ENCODE measurements around the gene GFRA1. TPM values are rescaled to one million over a fixed set of nuclear protein-coding genes. Genes with fewer than 3 reads are reported as not detected.

The GFRA1 gene
- total and polyA plus RNA-seq, 2 of the 8 experiments (the other 6 are each of a cell fraction or from before 2014, with no cell fraction given) = 1.1 to 2.0 TPM

GRCh38 chr10:116067825-116068224 lies 205.2 kb downstream of the GFRA1 start:
- Histone ChIP-seq H3K36me3 (ENCODE audit: control insufficient read depth in 2 of 4, insufficient read depth in 4 of 4, low read length in 3 of 4) (no peaks in the 10 kb centered on the region), H3K9me3 (ENCODE audit: insufficient read depth in 2 of 2, low read depth in 1 of 2, low read length in 1 of 2) (no peaks in the 10 kb centered on the region), H3K79me2 (ENCODE audit: control insufficient read depth in 1 of 2, insufficient read depth in 2 of 2, low read length in 2 of 2) (no peaks in the 10 kb centered on the region), H2BK5ac (ENCODE audit: low read depth, low read length) (no peak overlapping the region), H3K4me3 (ENCODE audit: extremely low read depth in 1 of 4, insufficient read depth in 2 of 4, low read depth in 3 of 4, low read length in 4 of 4) (no peak overlapping the region), H3K4ac (replicated peaks; ENCODE audit: insufficient read length, low read depth, low read length) (no peak overlapping the region), H3K79me1 (ENCODE audit: low read depth, low read length) (no peaks in the 10 kb centered on the region), H4K8ac (ENCODE audit: extremely low read depth, insufficient read depth, low read length) (no peak overlapping the region), H4K20me1 (replicated peaks in 1 of 2; ENCODE audit: control insufficient read depth in 1 of 2, insufficient read depth in 2 of 2, low read length in 2 of 2) (no peaks in the 10 kb centered on the region), H3K4me2 (ENCODE audit: insufficient read depth in 1 of 2, low read depth in 2 of 2, low read length in 2 of 2) (no peak overlapping the region), H3K4me1 (replicated peaks in 1 of 4; ENCODE audit: control insufficient read depth in 3 of 4, insufficient read depth in 4 of 4, low read length in 3 of 4) (peaks cover 2 to 6% (median 6%) of the 10 kb centered on the region in 4 experiments; a peak in 6 of 7 replicates), H3K27me3 (replicated peaks in 1 of 4; ENCODE audit: control insufficient read depth in 3 of 4, extremely low read depth in 1 of 4, insufficient read depth in 3 of 4, low read length in 3 of 4) (no peaks in the 10 kb centered on the region), H3K23ac (ENCODE audit: insufficient read length) (no peak overlapping the region), H3K23me2 (ENCODE audit: low read depth, low read length) (no peaks in the 10 kb centered on the region), H3K18ac (ENCODE audit: extremely low read depth, low read length) (no peak overlapping the region), H2BK12ac (ENCODE audit: low read depth, low read length) (no peak overlapping the region), H2BK15ac (ENCODE audit: low read length) (no peak overlapping the region), H2BK120ac (replicated peaks; ENCODE audit: low read depth, low read length) (no peak overlapping the region), H2AK5ac (ENCODE audit: low read depth, low read length) (no peak overlapping the region), H4K91ac (replicated peaks; ENCODE audit: insufficient read length, low read length) (no peak overlapping the region), H2AFZ (ENCODE audit: low read length) (no peak overlapping the region), H3K9ac (replicated peaks in 1 of 4; ENCODE audit: extremely low read depth in 1 of 4, low read depth in 3 of 4, low read length in 3 of 4) (no peak overlapping the region), H3K14ac (ENCODE audit: insufficient read length) (peak overlapping the region; percentile 19), H3K27ac (ENCODE audit: low read depth, low read length) (no peak overlapping the region), H3K56ac (replicated peaks; ENCODE audit: insufficient read length, low read depth, low read length) (no peak overlapping the region), H4K5ac (ENCODE audit: insufficient read length, low read depth, low read length) (no peak overlapping the region), H2BK20ac (ENCODE audit: low read length) (no peak overlapping the region)
- no peak for TF ChIP-seq SIRT6 (IDR thresholded peaks at IDR 0.05; ENCODE audit: low read length)
- TF ChIP-seq SP2 (IDR thresholded peaks at IDR 0.05; ENCODE audit: low read length) = no peak
- TF ChIP-seq, protein P1, sequence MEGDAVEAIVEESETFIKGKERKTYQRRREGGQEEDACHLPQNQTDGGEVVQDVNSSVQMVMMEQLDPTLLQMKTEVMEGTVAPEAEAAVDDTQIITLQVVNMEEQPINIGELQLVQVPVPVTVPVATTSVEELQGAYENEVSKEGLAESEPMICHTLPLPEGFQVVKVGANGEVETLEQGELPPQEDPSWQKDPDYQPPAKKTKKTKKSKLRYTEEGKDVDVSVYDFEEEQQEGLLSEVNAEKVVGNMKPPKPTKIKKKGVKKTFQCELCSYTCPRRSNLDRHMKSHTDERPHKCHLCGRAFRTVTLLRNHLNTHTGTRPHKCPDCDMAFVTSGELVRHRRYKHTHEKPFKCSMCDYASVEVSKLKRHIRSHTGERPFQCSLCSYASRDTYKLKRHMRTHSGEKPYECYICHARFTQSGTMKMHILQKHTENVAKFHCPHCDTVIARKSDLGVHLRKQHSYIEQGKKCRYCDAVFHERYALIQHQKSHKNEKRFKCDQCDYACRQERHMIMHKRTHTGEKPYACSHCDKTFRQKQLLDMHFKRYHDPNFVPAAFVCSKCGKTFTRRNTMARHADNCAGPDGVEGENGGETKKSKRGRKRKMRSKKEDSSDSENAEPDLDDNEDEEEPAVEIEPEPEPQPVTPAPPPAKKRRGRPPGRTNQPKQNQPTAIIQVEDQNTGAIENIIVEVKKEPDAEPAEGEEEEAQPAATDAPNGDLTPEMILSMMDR (IDR thresholded peaks at IDR 0.05; ENCODE audit: control extremely low read depth in 1 of 3, insufficient read depth in 1 of 3, low read depth in 1 of 3, low read length in 3 of 3) = no peak
- TF ChIP-seq CHD1 (IDR thresholded peaks at IDR 0.05; ENCODE audit: low read depth, low read length) = no peak
- no peak for TF ChIP-seq HDAC6 (IDR thresholded peaks at IDR 0.05; ENCODE audit: low read depth, low read length)
- TF ChIP-seq HDAC2 (IDR thresholded peaks at IDR 0.05; ENCODE audit: borderline replicate concordance in 1 of 2, low read depth in 2 of 2, low read length in 2 of 2) = no peak
- WGBS, 2 experiments (ENCODE audit: extremely low coverage in 1 of 2, insufficient coverage in 1 of 2, insufficient read length in 1 of 2, insufficient replicate concordance in 2 of 2, low coverage in 1 of 2, low lambda C conversion rate in 2 of 2, missing lambda C conversion rate in 1 of 2) = 89% methylated on average over 7 of the region's 7 CpGs; no CpG with 5 or more reads in 1 of the 2 experiments
- POLR2A ChIA-PET (ENCODE audit: partially characterized antibody) = no interaction called here
- no peak for FAIRE-seq
- DNase-seq (ENCODE audit: low read depth in 1 of 2, low spot score in 2 of 2) = no peak
- CTCF ChIA-PET (ENCODE audit: partially characterized antibody) = interaction anchor here (0.7 to 4.4 kb wide), 3 partner anchors 11 to 70 kb away, joined by 3 to 27 read pairs (median 15); no protein-coding TSS in a partner anchor
